OCI-LY7 (cell line): ENCODE results near the gene DYNLT3.

Experiments used
- EZH2phosphoT487 ChIP-seq: fragments of 200-600 bp; sonication (generic); IDR thresholded peaks from 2 replicates; pipeline ENCODE4 v1.6.1; 2018; ENCODE audit warnings: low read depth, borderline replicate concordance, mild to moderate bottlenecking, mixed run types, antibody characterized with exemption, low read length, moderate library complexity, mixed read lengths
- TF ChIP-seq, protein P1 (sequence below): fragments of 200-600 bp; sonication (generic); conservative IDR thresholded peaks from 2 replicates; pipeline ENCODE4 v1.5.1; 2014; ENCODE audit warnings: mild to moderate bottlenecking, antibody characterized with exemption, low read length, moderate library complexity, mixed read lengths

- TF ChIP-seq, protein P1, sequence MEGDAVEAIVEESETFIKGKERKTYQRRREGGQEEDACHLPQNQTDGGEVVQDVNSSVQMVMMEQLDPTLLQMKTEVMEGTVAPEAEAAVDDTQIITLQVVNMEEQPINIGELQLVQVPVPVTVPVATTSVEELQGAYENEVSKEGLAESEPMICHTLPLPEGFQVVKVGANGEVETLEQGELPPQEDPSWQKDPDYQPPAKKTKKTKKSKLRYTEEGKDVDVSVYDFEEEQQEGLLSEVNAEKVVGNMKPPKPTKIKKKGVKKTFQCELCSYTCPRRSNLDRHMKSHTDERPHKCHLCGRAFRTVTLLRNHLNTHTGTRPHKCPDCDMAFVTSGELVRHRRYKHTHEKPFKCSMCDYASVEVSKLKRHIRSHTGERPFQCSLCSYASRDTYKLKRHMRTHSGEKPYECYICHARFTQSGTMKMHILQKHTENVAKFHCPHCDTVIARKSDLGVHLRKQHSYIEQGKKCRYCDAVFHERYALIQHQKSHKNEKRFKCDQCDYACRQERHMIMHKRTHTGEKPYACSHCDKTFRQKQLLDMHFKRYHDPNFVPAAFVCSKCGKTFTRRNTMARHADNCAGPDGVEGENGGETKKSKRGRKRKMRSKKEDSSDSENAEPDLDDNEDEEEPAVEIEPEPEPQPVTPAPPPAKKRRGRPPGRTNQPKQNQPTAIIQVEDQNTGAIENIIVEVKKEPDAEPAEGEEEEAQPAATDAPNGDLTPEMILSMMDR = no peak
- no peak for TF ChIP-seq EZH2phosphoT487
Observed at GRCh38 chrX:37817176-37817575, 30.2 kb downstream of the DYNLT3 start.
